HEK293 (cell line): ENCODE measurements around the gene PSG4.
"Not testable (repeated sequence)": the region's sequence is repeated elsewhere in the genome, so short reads cannot be mapped to it uniquely, and the experiment has no call there.

Experiments
- YY1 ChIP-seq: fragments of 450-650 bp; formaldehyde crosslinking; IDR thresholded peaks from 2 replicates; pipeline ENCODE4 v1.5.1; 2018; ENCODE audit warnings: missing biosample characterization, missing genetic modification characterization
- ZBTB21 ChIP-seq: fragments of 450-650 bp; formaldehyde crosslinking; IDR thresholded peaks from 2 replicates; pipeline ENCODE4 v1.5.1; 2017; ENCODE audit warnings: missing biosample characterization, missing genetic modification characterization
- ZNF132 ChIP-seq: fragments of 450-650 bp; formaldehyde crosslinking; IDR thresholded peaks from 2 replicates; pipeline ENCODE4 v1.5.1; 2017; ENCODE audit warnings: missing biosample characterization, missing genetic modification characterization, borderline replicate concordance
- ZNF274 ChIP-seq, 2 experiments: fragments of 200-500 bp in 1 of 2; fragments of 450-650 bp in 1 of 2; sonication (Bioruptor generic) in 1 of 2; formaldehyde crosslinking in 1 of 2; IDR thresholded peaks; 2 replicates each; pipeline versions ENCODE4 v1.5.1 to v1.6.1; 2014 to 2016; ENCODE audit warnings: borderline replicate concordance in 1 of 2, inconsistent platforms in 1 of 2, low read length in 1 of 2, missing biosample characterization in 1 of 2, missing genetic modification characterization in 1 of 2
- ZNF707 ChIP-seq: fragments of 450-650 bp; formaldehyde crosslinking; IDR thresholded peaks from 2 replicates; pipeline ENCODE4 v1.5.1; 2016; ENCODE audit warnings: missing biosample characterization, missing genetic modification characterization
- TF ChIP-seq, protein P1 (sequence below): fragments of 450-650 bp; formaldehyde crosslinking; IDR thresholded peaks from 2 replicates; pipeline ENCODE4 v1.5.1; 2016; ENCODE audit warnings: missing biosample characterization, missing genetic modification characterization
- TF ChIP-seq, protein P2 (sequence below): fragments of 450-650 bp; formaldehyde crosslinking; IDR thresholded peaks from 2 replicates; pipeline ENCODE4 v1.5.1; 2016; ENCODE audit warnings: missing biosample characterization, missing genetic modification characterization
- TF ChIP-seq, protein P3 (sequence below): fragments of 450-650 bp; formaldehyde crosslinking; IDR thresholded peaks from 2 replicates; pipeline ENCODE4 v1.5.1; 2016; ENCODE audit warnings: missing biosample characterization, missing genetic modification characterization, low read depth

DNA sequence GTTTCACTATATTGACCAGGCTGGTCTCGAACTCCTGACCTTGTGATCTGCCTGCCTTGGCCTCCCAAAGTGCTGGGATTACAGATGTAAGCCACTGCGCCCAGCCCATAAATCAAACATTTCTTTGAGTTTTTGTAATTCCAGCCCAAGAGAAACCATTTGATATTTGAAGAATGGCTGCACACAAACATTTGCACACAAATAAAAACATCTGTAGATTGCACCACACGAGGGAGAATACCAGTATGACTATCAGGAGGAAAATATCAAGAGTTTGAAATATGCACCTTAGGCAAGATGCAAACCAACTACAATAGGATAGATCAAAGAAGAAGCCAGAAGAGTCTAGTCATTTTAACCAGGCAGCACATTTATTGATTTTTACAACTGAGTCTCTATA lies 39.5 kb downstream of the PSG4 start:
- TF ChIP-seq, protein P1, sequence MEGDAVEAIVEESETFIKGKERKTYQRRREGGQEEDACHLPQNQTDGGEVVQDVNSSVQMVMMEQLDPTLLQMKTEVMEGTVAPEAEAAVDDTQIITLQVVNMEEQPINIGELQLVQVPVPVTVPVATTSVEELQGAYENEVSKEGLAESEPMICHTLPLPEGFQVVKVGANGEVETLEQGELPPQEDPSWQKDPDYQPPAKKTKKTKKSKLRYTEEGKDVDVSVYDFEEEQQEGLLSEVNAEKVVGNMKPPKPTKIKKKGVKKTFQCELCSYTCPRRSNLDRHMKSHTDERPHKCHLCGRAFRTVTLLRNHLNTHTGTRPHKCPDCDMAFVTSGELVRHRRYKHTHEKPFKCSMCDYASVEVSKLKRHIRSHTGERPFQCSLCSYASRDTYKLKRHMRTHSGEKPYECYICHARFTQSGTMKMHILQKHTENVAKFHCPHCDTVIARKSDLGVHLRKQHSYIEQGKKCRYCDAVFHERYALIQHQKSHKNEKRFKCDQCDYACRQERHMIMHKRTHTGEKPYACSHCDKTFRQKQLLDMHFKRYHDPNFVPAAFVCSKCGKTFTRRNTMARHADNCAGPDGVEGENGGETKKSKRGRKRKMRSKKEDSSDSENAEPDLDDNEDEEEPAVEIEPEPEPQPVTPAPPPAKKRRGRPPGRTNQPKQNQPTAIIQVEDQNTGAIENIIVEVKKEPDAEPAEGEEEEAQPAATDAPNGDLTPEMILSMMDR: not testable (repeated sequence)
- not testable (repeated sequence) for TF ChIP-seq ZBTB21 (tag by site-specific recombination); ZNF707 (tag by site-specific recombination); YY1 (tag by site-specific recombination); ZNF274 (IDR thresholded peaks at IDR 0.05; ENCODE audit: low read length); ZNF274 (tag by site-specific recombination; IDR thresholded peaks at IDR 0.05; ENCODE audit: borderline replicate concordance); ZNF132
- TF ChIP-seq, protein P2, sequence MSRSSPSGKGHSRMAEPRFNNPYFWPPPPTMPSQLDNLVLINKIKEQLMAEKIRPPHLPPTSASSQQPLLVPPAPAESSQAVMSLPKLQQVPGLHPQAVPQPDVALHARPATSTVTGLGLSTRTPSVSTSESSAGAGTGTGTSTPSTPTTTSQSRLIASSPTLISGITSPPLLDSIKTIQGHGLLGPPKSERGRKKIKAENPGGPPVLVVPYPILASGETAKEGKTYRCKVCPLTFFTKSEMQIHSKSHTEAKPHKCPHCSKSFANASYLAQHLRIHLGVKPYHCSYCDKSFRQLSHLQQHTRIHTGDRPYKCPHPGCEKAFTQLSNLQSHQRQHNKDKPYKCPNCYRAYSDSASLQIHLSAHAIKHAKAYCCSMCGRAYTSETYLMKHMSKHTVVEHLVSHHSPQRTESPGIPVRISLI (tag by site-specific recombination): not testable (repeated sequence)
- TF ChIP-seq, protein P3, sequence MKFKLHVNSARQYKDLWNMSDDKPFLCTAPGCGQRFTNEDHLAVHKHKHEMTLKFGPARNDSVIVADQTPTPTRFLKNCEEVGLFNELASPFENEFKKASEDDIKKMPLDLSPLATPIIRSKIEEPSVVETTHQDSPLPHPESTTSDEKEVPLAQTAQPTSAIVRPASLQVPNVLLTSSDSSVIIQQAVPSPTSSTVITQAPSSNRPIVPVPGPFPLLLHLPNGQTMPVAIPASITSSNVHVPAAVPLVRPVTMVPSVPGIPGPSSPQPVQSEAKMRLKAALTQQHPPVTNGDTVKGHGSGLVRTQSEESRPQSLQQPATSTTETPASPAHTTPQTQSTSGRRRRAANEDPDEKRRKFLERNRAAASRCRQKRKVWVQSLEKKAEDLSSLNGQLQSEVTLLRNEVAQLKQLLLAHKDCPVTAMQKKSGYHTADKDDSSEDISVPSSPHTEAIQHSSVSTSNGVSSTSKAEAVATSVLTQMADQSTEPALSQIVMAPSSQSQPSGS (tag by site-specific recombination): not testable (repeated sequence)
